Bronchial epithelial cell (primary cell): ENCODE measurements around the gene CUBN. TPM values are rescaled to one million over a fixed set of nuclear protein-coding genes. Genes with fewer than 3 reads are reported as not detected.

Experiments
- DNase-seq: peaks from one replicate; pipeline ENCODE4 v3.0.0-alpha.2; 2010; ENCODE audit warnings: low read depth
- FAIRE-seq: peaks from 2 replicates; lab custom pipeline; 2011; peaks lifted over from hg19 to GRCh38; lab: Jason Lieb, UNC
- H3K27me3 ChIP-seq: 2 replicates; pipeline ENCODE4 v1.5.1; 2011; ENCODE audit warnings: low read length; ENCODE audit not compliant: control insufficient read depth, insufficient read depth
- H3K36me3 ChIP-seq: 2 replicates; pipeline ENCODE4 v1.5.1; 2011; ENCODE audit warnings: low read length; ENCODE audit not compliant: control insufficient read depth, insufficient read depth
- H3K4me3 ChIP-seq: 2 replicates; pipeline ENCODE4 v1.5.1; 2011; ENCODE audit warnings: mild to moderate bottlenecking, low read depth, low read length, control low read depth
- CTCF ChIP-seq: IDR thresholded peaks from 2 replicates; pipeline ENCODE4 v1.5.1; 2011; ENCODE audit warnings: mild to moderate bottlenecking, moderate library complexity, low read length, control low read depth, inconsistent platforms; ENCODE audit not compliant: insufficient read depth, severe bottlenecking
- total RNA-seq: library from RNA; depleted of rRNA; stranded (reverse); fragments of >200 nt; gene quantifications from 2 replicates; pipeline ENCODE4 v1.2.1, GENCODE V29; 2014

CUBN gene
- total RNA-seq, 1 donor from 2014 or later: 0.53 TPM

GRCh38 chr10:17128261-17128660, 1.4 kb downstream of the CUBN start:
- DNase-seq (no peak), FAIRE-seq (no peak)
- Histone ChIP-seq H3K27me3 (no peaks in the 10 kb centered on the region), H3K4me3 (no peak overlapping the region), H3K36me3 (no peaks in the 10 kb centered on the region)
- no peak for TF ChIP-seq CTCF

GRCh38 chr10:17126327-17126726, 3.3 kb downstream of the CUBN start:
- Histone ChIP-seq H3K4me3 (no peak overlapping the region), H3K36me3 (no peaks in the 10 kb centered on the region), H3K27me3 (no peaks in the 10 kb centered on the region)
- DNase-seq (no peak), FAIRE-seq (peak; percentile 82)
- TF ChIP-seq CTCF: no peak

GRCh38 chr10:17125206-17125893, 4.3 kb downstream of the CUBN start:
- Histone ChIP-seq H3K27me3 (no peaks in the 10 kb centered on the region), H3K4me3 (no peak overlapping the region), H3K36me3 (no peaks in the 10 kb centered on the region)
- no peak for DNase-seq
- peak; percentile 40 for FAIRE-seq
- no peak for TF ChIP-seq CTCF

GRCh38 chr10:17123961-17124360, 5.7 kb downstream of the CUBN start:
- Histone ChIP-seq H3K36me3 (no peaks in the 10 kb centered on the region), H3K27me3 (no peaks in the 10 kb centered on the region), H3K4me3 (no peak overlapping the region)
- FAIRE-seq (no peak), DNase-seq (no peak)
- no peak for TF ChIP-seq CTCF

- FAIRE-seq: no peak
- H3K27me3 ChIP-seq: no peaks in the 10 kb centered on the region
- no peak for TF ChIP-seq CTCF
- no peak overlapping the region for H3K4me3 ChIP-seq
- H3K36me3 ChIP-seq: no peaks in the 10 kb centered on the region
- peak; percentile 41 for DNase-seq
Measured at GRCh38 chr10:17122726-17123661, 6.6 kb downstream of the CUBN start.
